Adrenal gland (tissue), 5 donors: Measurements from ENCODE around the gene HSP90B1.

Source experiments
- CTCF ChIP-seq, 6 experiments: fragments of 450-650 bp in 4 of 6; fragments of 200-600 bp in 2 of 6; sonication (generic) in 1 of 6; IDR thresholded peaks; 1 replicate in 5 of 6; 2 replicates in 1 of 6; pipeline versions ENCODE4 v1.5.1 to v1.8.0; 2016 to 2021; ENCODE audit warnings: antibody characterized with exemption in 6 of 6, mild to moderate bottlenecking in 2 of 6, moderate library complexity in 1 of 6
- POLR2A ChIP-seq, 2 donors: fragments of 450-650 bp; IDR thresholded peaks; one replicate each; pipeline ENCODE4 v1.6.1; 2017; ENCODE audit warnings: antibody characterized with exemption in 2 of 2, mild to moderate bottlenecking in 2 of 2, moderate library complexity in 1 of 2
- donor health status: DM: no; HTN: no; CAD: no.

DNA sequence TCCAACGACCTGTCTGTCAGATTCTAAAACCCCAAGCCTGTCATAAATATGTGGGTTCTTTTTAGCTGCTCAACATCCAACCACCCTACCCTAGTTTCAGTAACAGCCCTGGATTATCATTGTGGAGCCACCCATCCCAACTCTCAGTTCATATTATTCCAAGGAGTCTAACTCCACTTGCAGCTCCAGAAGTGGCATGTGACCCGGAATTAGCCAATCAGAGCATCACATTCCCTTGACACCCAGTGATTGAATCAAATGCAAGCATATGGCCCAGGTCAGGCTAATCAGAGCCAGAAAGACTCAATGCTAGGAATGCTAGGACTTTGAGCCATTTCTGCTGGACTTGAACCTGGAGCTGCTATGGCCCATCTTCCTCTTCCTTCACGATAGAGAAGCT, 17.1 kb upstream of the HSP90B1 start:
- TF ChIP-seq CTCF (IDR thresholded peaks at IDR 0.05) (no peak), POLR2A (IDR thresholded peaks at IDR 0.05) (no peak)
